Activated CD8-positive, alpha-beta memory T cell treated with anti-CD3 and anti-CD28 coated beads, Interleukin-2, amount 50 U/mL, for 48 hours (primary cell): ENCODE data around the gene TCP11.

Experiments used
- DNase-seq: peaks from one replicate; pipeline ENCODE4 v3.0.0-alpha.2; 2020

Gene TCP11

DNA sequence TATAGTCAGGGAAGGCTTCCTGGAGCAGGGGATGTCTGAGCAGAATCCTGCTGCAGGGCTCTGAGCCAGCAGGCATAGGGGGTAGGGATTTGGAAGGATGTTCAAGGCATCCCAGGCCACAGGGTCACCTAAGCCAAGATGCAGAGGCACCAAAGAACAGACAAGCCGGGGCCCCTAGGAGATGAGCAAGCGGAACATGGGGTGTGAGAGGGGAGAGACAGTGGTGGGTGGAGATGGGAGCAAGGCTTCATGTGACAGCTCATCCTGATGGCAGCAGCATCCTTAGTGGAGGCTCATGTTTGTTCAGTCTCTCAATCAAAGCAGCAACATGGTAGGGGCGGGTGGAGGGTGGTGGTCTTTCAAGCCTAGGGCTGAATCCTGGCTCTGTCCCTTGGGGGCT is 29.8 kb upstream of the TCP11 start:
- no peak for DNase-seq

DNA sequence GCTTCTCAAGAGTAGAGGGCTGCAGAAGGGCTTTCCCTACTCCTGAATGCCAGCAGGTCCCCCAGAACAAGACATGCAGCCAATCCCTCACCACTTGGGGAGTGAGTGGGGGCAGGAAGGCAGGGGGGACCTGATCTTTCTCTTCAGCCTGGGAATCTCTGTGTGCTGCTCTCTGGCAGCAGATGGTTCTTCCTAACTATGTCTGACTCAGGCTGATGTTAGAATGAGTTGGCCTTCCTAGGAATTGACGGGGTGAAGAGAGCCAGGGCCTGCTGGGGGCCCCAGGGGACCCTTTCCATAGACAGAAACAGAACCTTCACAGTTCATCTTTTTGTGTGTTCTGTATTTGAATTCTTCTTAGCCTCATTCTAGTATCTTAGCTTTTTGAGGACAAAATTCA is 29.0 kb upstream of the TCP11 start:
- no peak for DNase-seq

DNA sequence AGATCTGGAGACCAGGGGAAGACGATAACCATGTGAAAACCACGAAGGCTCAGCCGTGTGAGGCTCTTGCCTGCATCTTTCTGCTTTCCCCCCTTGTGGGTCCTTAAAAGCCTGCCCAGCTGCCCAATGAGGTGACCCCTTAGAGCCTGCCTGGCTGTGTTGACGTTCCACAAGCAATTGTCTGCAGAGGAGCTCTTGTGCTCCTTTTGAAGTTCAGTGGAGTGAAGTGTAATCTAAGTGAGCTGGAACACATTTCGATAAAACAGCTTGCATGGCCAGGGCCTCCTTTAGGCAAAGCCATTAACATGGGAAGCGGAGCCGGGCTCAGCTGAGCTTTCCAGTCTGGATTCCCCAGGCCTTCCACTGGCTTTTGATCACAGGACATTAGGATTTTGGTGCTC is 27.3 kb upstream of the TCP11 start:
- DNase-seq: no peak

DNA sequence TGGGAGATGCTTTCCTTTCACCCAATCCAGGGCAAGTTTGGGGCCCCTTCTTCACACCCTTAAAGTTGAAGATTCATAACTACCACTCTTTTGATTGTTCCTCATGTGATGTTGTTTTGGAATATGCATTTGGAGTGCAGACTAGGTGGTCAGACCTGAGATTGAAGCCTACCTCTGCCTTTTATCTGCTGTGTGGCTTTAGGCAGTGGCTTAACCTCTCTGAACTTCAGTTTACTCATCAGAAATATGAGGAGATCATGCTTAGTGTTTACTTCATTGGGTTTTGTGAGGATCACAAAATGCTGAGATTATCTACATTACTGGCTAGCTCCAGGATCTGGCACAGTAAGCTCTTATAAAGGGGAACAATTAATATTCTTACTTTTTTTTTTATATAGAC is 26.4 kb upstream of the TCP11 start:
- DNase-seq: no peak

DNA sequence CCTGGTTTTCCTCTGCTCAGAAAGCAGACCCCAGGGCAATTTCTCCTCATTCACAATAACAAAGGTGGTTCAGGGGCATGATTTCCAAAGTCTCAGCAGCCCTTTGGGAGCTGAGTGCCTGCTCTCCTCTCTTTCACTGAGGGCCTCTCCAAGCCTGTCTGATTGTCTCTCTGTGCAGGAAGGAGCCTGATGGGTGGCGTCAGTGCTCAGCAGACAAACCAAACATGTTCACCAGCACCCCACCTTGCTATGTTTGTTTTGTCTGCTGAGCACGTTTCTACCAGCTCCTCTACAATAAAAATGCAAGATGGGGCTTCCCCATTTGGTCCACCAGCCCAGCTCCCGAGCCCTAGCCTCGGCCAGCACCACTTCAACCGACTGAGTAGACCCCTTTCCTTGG is 25.4 kb upstream of the TCP11 start:
- no peak for DNase-seq

DNA sequence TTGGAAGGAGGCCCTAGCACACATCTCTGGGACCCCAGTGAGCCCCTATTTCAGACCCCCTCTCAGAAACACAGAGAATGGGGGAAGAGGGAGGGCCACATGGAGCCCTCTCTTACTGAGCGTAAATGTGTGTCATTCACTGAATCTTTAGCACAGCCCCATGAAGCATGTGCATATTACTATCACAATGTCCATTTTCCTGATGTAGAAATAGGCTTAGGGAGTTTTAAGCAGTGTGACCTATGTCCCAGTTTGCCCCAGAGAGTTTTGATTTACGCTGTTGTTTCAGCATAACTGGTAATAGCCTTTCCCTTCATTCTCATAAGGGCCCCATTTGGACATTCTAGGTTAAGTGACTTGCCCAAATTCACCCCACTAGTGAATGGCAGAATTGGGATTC is 25.0 kb upstream of the TCP11 start:
- DNase-seq: no peak

DNA sequence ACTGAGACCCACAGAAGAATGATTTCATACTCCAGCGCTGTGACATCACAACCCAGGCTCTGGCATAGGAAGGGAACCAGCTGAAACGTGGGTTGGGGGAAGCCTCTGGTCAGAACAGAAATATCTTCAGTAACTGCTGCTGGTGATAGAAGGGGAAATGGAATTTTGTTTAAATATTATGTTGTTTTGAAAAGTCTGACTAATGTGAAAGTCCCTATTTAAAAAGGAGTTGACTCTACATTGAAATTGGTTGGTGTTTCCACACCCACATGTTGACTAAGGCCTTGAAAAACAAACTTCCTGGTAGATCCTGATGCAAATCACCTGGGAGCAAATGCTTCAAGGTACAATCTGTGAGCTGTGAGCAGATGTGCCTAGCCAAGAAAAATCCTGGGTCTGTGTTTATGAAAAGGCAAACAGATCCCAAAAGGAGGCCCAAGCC is 24.5 kb upstream of the TCP11 start:
- DNase-seq: no peak

DNA sequence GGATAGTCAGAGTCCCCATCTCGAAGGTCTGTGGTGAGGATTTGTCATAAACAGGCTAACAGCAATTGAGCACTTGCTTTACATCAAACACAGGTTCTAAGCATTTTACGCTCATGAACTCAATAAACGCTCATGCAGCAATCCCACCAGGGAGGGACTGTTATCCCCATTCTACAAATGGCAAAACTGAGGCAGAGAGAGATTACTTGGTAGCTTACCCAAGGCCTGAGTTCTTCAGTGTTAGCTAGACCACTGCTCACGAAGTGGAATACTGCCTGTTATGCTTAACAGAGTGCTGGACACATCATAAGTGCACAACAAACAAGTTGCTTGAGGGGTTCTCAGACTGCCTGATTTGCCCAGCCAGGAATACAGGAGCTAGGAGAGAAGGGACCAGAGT is 23.7 kb upstream of the TCP11 start:
- no peak for DNase-seq

DNA sequence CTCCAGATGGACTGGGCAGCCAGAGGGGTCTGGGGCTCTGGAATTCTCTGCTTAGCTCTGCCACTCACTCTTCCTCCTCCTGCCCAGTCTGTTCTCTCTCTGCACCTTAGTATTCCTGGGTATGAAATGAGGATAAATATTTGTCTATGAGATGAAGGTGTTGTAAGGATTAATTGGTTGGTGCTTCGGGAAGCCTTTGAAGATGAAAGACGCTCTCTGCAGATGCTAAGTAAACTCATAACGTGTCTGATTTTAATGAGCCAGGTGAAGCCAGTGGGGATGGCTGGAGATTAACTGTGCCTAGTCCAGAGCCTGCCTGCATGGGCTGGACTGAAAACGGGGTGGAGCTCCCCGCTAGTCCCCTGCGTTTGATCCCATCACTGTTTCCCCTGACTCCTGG is 23.1 kb upstream of the TCP11 start:
- no peak for DNase-seq

DNA sequence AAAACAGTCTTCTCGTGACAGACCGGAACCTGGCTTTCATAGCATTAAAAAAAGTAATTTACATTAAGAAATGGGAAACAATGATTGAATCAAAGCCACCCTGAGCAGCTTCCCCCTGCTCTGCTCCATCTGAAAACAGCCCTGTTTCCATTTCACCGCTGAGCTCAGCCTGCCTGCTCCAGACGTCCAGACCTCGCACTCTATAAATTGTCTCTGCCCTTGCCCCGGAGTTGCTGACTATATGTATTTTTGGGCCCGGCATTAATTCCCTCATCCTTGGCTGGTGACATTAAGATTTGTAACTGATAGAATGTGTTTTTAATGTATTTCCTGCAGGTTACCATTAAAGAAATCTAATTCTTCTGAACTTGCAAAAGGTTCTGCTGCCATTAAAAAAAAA is 22.7 kb upstream of the TCP11 start:
- DNase-seq: no peak

DNA sequence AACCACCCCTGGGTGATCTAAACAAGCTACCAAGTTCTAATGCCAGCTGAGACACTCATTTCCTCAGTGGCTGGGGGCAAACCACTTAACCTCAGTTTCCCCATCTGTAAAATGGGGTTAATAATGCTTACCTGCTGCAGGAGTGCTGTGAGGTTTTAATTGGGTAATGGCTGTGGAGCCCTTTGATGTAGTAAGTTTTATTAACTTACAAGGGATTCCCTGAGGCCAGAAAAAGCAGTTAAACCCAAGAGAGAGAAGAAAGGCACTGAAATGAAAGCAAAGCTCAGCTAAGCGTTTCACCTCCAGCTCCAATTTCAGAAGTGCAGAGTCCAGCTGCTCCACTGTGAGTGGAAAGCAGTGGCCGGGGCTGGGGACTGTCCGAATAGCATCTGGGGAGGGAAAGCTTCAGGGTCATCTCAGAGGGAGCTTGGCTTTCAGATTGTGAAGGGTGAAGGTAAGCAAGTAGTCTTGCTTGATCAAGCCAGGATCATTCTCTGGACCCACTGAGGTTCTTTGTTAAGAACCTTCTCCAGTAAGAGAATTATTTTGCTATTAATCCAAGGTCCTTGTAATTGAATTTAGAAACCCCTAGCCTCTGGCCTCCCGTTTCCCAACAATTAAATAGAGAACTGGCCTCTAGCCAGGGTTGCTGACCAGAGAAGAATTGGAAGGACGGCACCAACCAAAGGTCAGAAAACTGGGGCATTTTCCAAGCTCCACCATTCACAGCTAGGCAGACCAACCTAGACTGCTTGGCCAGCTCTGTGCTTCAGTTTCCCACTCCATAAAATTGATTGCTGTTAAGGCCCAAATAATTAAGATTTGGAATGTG is 20.9 kb upstream of the TCP11 start:
- no peak for DNase-seq

DNA sequence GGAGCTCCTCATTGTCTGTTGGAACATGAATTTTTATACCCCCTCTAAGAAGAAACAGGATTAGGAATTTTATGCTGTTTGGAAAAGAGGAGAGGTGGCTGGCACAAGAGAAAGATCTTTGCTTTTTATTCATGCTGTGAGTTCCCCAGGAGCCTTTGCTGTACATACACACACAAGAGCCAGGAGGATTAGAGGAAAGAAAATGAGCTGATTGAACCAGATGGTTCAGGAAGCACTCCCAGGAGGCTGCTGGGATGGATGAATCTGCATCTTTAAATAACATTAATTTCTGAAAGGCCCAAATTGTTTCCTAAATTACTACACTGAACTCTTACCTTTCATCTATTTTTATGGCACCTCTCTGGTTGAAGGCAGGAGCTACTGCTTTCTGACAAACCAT is 20.1 kb upstream of the TCP11 start:
- DNase-seq: no peak

DNA sequence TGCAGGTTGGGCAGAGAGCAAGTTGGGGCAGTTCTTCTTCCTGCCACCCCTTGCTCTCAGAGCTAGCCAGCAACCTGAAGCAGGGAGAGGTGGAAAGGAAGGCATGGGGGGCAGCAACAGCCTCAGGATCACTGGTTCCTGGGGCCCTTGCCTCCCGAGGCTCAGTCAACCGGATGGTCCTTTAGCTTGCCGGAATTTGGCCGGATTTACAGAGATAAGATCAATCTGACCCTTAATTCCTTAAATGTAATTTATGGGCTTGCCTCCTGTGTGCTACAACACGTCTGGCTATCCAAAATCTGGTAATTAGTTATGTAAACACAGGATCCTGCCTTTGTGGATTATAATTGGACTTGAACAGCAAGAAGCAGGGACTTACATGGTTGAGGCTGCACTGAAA is 19.5 kb upstream of the TCP11 start:
- no peak for DNase-seq

DNA sequence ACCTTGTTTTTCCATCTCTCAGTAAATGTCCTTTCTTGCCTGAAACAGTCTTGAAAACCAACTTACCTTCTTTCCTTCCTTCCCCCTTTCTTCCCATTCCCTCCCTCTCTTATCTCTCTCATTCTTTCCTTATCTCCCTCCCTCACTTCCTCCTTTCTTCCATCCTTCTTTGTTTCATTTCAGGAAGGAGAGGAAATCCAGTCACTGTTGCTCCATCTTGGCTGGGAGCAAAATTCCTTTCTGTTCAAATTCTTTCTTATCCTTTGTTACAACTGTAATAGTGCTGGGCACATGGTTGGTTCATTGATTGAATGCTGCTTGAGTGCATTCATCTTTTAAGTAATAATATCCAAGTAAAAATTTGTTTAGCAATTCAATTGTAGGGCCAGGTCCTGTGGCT is 17.4 kb upstream of the TCP11 start:
- no peak for DNase-seq

DNA sequence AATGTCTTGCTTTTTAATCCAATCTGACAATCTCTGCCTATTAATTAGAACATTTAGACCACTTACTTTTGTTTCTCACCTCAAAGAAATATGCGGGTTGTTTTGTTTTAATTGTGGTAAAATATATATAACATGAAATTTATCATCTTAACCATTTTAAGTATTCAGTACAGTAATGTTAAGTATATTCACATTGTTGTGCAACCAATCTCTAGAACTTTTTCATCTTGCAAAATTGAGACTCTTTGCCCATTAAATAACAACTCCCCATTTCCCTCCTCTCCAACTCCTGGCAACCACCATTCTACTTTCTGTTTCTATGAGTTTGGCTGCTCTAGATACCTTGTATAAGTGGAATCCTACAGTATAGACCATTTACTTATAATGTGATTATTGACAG is 13.8 kb upstream of the TCP11 start:
- DNase-seq: no peak

DNA sequence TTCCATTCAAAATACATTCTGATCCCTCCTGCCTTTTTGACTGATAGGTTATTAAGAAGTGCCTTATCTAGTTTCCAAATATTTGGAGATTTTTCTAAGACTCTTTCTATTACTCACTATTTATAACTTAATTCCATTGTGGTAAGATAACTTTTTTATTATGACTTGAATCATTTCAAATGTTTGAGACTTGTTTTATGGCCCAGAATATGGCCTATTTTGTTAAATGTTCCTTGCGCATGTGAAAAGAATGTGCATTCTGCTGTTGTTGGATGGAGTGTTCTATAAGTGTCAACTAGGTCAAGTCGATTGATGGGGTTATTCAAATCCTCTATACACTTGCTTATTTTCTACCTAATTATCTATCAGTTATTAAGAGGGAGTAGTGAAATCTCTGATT is 13.1 kb upstream of the TCP11 start:
- no peak for DNase-seq

DNA sequence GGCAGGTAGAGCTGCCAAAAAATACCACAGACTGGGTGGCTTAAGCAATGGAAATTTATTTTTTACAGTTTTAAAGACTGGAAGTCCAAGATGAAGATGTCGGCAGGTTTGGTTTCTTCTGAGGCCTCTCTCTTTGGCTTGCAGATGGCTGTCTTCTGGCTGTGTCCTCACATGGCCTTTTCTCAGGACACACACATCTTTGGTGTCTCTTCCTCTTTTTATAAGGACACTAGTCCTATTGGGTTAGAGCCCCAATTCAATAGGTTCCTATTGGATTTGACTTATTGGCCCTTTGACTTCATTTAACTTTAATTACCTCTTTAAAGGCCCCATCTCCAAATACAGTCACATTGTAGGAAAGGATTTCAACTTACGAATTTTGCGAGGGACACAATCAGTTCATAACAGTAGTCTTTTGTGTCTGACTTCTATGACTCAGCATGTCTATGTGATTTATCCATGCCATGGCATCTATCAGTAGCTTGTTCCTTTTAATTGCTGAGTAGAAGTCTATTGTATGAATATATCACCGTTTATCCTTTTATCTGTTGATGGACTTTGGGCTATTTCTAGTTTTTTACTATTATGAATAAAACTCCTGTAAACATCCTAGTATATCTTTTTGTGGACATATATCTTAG is 11.0 kb upstream of the TCP11 start:
- DNase-seq: no peak

DNA sequence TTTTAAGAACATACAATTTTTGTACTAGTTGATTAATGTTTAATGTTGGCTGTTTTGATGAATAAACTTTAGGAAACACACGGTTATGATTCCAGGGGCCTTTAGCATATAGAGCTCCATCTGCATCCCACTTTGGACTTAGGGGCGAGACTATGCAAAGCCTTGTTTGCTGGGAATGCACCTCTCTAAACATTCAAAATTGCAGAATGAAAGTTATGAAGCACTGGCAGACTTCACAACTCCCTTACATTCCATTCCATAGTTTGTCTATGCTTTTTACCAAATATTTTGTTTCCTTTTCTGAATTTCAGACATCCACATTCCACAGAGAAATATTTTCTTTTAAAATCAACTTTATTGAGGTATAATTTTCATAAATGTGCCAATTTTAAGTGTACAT is 10.3 kb upstream of the TCP11 start:
- DNase-seq: no peak

DNA sequence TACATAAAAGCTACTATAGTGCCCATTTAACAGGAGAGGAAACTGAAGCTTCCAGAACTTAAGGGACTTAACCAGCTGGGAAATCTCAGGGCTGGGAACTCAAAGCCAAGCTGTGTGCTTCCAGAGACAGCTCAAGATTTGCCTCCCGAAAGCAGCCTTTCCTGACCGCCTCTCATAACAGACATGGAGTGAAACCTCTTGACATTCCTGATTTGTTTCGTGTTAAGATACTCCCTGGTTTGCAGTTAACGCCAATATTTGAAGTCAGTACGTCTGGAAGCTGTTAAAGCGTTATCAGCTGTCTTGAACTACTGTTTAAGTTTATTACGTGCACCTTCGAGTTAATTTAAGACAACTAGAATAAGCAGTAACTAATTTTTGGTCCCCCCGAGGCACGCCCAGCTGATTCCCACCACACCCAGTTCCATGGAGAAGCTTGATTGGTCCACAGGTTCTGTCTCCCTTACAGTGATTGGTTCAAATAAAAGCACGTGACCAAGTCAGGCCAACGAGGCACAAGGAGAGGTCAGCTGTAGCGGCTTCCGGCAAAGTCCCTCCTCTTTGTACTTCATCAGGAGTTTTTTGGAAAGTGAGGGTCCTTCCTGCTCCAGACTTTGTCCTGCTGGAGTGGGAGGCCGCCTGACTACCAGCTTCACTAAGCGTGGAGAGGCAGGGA is 8.9 kb upstream of the TCP11 start:
- DNase-seq: no peak

DNA sequence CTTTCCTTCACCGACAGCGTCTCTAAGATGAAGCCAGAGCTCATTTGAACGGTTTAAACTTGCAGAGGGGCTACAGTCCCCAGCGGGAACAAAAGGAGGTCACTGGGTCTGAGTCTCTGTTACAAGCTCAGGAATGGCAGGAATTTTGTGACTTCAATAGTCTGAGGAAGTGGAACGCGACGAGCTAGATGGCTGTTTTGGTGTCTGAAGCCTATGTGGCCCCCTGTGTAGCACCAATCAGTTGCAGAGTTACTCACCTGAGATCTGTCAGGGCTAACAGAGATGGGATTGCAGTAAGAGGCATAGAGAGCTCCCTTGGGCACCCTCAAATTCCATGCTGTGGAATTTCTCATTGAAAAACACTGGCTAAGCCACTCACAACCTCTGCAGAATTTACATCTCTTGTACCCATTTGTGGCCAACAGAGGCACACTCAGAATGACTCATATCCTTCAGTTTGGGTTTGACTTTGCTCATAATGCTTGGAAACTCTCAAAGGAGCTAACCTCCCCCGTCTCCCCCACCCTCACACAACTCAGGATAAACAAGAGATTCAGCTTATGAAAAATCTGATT is 7.1 kb upstream of the TCP11 start:
- no peak for DNase-seq

DNA sequence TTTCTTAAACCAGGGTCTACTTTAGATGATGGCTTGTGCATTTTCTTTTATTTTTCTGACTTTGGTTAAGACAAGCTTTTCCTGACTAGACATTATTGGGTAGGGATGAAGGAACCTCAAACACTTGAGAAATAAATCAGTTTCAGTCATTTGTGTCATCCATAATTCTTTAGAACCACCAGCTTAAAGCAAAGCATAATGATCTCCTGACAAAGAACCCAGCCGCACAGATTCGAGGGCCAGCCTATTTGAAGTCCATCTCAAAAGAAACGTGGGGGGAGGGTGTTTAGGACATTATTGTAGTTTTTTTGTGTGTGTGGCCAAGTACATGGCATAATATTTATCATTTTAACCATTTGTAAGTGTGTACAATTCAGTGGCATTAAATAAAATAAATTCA is 6.3 kb upstream of the TCP11 start:
- DNase-seq: no peak

DNA sequence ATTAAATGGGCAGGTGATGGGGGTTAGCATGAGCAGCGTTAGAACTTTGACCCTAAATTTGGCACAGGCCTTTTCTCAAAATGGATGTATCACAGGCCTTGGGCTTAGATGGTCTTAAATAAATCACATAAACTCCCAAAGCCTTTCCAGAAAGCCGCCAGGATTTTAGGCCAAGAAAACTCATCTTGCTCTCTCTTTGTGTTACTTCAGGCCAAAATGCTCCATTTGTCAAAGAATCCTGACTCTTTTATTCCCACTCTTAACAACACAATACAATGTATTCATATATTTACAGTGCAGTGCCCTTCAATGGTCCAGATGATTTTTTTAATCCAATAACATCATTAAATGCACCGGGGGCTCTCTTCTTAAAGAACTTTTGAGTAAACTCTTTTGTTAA is 5.9 kb upstream of the TCP11 start:
- no peak for DNase-seq

DNA sequence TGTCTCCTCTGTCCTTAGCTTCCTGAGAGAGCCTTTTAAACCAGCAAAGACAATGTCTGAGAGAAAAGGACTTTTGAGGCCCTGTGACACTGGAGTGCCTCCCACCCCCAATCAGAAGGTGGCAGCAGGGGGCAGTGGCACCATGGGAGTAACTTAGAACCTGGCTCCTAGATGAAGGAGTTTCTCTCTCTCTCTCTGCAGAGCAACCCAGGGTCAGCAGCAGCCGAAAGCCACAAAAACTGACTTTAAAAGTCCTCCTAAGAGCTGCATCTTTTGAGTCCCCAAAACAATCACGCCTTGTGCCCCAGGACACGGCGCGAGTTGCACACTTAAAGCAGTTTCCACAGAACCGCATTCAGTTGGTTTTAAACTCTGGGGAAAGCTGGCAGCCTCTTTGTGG is 5.3 kb upstream of the TCP11 start:
- no peak for DNase-seq

DNA sequence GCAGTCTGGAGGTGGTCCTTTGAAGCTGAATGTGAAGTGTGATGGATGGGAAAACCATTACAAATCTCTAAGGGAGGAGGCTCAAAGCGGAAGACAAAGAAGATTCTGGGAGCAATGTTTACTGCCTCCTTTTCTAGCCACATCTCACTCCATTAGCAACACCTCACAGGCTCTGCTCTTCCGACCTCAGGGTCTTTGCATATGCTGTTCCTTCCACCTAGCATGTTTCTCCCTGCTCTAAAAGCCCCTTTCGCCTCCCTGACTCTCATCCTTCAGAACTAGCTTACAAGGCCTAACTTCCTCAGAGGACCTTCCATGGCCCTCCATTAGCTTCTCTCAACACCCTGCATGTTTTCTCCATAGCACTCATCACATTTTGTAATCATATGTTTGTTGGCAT is 4.6 kb upstream of the TCP11 start:
- DNase-seq: no peak
